HG02938 (cell line): ENCODE results near the gene MACROD2.
"Not testable (repeated sequence)": the region's sequence is repeated elsewhere in the genome, so short reads cannot be mapped to it uniquely, and the experiment has no call there.

ENCODE experiments used
- ATAC-seq: cut with Tn5 transposase; IDR thresholded peaks from one replicate; pipeline ENCODE4 v1.9.1; 2021; ENCODE audit warnings: mild to moderate bottlenecking, moderate library complexity; ENCODE audit not compliant: unreplicated experiment

Gene MACROD2

DNA sequence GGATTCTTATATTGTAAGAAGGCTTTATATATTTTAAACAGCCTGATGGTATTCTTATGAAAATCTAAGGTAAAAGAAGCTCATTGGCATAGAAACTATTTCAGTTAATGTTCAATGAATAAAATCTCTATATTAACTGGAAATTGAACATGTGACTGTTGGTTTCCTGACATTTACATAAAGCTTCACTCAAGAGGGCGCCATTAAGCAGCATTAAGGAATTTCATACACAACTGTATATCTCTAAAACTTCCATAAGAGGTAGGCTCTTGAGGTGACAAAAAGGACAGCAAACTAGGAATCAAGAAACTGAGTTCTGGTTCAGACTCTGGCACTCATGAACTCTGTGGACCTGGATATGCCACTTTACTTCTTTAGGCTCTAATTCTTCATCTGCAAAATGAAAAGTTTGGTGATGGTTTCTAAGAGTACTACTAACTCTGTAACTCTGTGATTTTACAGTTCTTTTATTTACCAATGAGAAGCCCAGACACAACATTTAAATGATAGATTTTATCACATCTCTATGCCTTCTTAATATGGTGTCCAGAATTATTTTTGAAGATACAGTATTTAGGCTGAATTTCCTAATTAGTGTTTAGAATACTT, 194.6 kb downstream of the MACROD2 start:
- ATAC-seq: no peak

DNA sequence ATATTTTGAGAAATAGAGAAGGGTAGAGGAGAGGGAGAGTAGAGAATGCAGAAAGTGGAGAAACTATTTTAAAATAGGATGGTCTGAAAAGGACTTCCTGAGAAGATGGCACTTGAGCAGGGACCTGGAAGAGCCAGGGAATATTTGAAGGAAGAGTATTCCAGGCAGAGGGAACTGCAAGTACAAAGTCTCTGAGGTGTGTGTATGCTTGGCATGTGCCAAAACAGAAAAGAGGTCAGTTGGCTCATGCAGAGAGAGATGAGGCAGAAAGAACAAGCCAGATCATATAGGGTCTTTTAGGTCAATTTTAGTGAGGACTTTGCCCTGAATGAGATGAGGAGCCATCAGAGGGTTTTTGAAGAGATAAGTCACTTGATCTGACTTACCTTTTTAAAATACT, 196.2 kb downstream of the MACROD2 start:
- no peak for ATAC-seq

DNA sequence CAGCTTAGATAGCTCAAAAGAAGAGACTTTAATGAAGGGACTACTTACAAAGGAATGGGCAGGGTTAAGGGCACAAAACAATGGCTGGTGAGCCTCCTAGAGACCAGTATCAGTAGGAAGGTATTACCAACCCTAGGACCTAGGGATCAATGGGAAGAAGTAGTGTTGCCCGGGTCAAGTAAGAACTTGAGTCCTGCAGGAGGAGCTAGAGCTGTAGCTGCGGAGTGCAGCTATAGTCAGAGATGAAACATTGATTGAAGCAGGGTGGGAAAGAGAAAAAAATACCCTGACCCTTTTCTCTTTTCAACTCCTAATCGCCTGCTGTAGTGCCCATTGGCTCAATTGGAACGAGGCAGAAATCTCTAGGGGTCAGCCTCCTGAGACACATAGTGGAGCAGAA, 198.1 kb downstream of the MACROD2 start:
- no peak for ATAC-seq

DNA sequence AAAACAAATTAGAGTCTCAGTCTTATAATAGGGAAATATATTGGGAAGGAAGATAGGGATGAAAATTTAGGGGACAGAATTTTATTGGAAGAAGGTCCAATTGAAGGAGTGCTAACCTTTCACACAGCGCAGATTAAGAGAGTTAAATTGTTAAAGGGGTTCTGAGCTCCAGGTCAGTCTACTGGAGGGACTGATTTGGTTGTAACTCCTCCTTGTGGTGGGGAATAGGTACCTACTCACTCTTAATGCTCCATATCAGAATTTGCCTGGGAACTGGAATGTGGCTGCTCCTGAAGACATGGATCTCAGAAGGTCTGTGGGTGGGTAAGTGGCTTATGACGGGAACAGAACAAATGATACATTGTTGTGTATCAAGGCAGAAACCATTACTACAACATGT, 198.6 kb downstream of the MACROD2 start:
- ATAC-seq: no peak

DNA sequence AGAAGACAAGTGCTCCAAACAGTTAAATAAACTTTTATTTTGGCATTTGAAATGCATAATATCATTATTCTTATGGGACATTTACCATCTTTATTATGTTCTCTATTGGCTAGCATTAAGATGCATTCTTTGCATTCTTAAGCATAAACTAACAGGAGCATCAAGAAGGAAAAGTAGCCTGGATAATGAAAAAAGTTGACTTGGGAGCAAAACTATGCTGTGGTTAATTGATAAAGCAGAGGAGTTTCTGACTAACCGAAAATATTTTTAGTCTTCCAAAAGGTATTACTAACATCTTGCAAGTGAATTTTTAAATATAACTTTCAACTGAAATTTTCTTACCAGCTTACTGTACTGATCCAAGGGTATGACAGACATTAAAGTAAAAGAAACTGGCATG, 201.8 kb downstream of the MACROD2 start:
- no peak for ATAC-seq

DNA sequence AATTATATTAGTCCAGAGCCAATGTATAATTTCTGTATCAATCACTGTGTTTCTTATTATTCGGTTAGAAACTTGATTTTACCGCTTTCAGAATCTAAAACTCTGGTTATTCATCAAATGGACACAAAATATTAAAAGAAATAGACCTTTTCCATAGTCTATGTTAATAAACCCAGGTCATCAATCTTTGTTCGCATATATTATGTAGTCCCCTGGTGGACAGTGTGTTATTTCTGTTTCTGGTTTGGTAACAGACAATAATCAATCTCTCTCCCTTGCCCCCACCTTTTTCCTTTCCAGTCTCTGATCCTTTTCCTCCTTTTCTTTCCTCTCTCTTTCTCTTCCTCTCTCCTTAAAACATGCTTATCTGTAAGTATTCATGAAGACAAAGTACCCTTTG, 203.1 kb downstream of the MACROD2 start:
- no peak for ATAC-seq

DNA sequence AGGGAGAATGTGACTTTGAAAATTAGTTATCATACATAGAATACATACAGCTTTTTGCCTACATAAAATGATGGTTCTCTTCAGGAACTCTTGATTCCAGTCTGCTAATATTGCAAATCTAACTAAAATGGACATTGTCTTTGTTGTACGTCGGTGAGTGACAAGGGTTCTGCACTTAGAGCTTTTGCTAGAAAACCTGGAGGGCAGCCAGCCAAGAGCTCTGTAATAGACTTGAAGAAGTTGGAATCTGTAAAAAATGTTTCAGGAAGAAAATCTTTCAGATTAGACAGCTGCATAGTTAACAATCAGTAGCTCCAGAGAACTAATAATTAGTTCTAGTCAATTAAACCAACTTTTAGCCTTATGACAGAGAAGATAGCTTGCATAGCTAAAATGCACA, 203.8 kb downstream of the MACROD2 start:
- ATAC-seq: no peak

DNA sequence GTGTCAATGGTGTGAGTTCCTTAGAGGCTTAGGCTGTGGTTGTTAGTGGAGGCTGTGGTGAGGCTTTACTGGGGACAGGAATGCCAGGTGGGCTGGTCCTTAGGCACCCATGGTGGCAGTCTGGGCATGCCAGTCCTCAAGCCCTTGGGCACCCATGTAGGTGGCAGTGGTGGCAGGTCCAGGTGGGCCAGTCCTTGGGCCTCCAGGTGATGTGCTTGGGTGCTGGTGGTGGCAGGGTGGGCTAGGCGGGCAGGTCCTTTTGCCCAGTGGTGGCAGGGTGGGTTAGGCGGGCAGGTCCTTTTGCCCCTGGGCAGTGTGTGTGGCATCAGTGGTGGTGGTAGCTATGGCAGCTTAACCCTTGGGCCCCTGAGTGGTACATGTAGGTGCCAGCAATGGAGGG, 208.3 kb downstream of the MACROD2 start:
- no peak for ATAC-seq

DNA sequence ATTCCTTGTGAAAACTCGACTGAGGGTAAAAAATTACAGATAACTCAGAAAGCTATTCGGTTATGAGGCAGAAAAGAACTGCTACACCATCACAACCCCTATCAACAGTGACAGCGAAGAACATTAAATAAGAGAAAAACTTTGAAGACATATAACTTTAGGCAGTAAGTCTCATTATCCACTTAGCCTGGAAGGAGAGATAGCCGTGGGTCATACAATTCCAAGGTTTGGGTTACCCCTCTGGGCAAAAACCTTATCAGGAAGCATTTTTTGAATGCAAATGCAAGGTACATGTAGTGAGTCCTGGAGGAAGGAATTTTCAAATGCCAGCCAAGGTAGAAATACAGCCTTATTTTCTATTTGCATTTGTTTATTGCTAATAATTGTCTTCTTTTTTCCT, 212.3 kb downstream of the MACROD2 start:
- ATAC-seq: no peak

DNA sequence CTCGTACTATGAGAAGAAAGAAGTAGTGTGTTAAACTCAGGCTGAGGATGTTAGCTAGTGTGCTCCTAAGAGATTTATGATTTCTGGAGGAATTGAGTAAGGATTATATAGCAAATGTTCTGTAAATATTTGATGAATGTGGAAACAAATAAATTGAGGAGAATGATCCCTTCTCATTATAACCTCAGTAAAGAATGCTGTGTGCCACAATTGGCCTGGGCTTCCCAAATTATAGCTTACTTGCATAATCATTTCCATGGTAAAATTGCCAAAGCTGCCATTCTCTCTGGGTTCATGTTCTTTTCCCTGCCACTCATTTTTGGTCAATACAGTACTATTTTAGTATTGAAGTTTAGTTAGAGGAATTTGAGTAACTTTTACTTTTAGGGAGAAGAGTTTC, 213.6 kb downstream of the MACROD2 start:
- no peak for ATAC-seq

DNA sequence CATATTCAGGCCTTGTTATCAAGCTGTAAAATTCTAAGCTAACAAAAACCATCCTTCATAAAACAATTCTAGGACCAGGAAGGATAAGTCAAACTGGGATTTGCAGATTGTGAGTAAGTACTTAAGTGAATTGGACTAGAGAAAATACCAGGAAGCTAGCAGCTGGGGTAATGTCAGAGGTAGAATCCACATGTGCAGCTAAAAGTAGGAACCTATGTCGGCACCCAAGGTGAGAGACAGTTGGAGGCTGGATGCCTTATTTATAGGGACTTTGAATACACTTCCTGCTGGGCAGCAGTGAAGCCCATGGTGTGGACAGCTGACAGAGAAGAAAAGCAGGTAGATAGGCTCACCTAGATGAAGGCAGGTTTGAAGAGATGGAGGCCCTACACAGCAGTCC, 214.8 kb downstream of the MACROD2 start:
- no peak for ATAC-seq

DNA sequence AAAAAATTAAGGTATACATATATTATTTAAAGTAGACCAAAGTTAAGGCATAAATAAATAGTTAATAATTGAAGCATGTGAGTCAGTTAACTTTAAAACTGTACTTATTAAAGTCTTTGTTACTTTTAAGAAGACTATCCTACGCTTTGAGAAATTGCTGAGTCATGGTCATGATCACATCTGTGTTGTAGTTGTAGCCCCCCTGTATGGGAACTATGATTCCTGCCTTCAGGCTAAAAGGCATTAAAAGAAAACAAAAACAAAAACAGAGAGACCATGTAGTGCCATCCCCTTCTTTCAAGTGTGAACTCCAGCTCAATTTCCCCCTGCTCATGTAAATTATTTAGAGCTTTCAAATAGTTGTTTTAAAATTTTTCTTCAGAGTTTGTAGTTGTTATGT, 218.7 kb downstream of the MACROD2 start:
- no peak for ATAC-seq

DNA sequence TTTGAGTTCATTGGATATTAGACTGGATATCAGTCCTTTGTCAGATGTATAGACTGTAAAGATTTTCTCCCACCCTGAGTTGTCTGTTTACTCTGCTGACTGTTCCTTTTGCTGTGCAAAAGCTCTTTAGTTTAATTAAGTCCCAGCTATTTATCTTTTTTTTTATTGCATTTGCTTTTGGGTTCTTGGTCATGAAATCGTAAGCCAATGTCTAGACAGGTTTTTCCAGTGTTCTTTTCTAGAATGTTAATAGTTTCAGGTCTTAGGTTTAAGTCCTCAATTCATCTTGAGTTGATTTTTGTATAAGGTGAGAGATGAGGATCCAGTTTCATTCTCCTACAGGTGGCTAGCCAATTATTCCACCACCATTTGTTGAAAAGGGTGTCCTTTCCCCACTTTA, 220.6 kb downstream of the MACROD2 start:
- not testable (repeated sequence) for ATAC-seq

DNA sequence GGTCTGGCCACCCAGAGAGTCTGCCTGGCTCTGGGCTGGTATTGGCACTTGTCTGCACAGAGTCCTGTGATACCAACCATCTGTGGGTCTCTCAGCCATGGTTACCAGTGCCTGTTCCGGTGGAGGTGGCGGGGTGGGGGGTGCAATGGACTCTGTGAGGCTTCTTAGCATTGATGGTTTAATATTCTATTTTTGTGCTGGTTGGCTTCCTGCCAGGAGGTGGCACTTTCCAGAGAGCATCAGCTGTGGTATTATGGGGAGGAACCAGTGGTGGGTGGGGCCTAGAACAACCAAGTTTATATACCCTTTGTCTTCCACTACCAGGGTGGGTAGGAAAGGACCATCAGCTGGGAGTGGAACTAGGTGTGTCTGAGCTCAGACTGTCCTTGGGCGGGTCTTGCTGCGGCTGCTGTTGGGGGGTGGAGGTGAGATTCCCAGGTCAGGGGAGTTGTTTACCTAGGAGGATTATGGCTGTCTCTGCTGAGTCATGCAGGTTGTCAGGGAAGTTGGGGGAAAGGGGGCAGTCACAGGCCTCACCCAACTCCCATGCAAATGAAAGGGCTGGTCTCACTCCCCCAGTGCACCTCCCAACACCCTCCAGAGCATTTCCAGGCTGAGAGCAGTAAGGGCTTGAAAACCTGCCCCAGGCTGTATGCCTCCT, 224.6 kb downstream of the MACROD2 start:
- no peak for ATAC-seq

DNA sequence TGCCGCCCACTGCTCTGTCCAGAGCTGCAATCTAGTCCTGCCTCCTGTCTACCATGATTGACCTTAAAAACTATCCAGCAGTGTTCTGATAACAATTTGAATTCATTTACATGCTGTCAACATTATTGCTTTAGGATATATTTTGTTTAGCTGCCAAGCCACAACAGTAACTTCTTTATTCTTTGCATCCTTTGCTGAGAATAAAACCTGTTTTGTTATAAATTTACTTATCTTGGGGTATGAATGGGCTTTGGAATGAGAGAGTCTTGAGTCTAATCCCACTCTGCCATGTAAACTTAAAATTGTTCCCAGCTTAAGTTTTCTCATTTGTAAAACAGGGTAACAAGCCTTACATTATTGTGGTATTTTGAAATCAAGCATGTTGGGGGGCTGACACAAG, 225.7 kb downstream of the MACROD2 start:
- ATAC-seq: no peak

DNA sequence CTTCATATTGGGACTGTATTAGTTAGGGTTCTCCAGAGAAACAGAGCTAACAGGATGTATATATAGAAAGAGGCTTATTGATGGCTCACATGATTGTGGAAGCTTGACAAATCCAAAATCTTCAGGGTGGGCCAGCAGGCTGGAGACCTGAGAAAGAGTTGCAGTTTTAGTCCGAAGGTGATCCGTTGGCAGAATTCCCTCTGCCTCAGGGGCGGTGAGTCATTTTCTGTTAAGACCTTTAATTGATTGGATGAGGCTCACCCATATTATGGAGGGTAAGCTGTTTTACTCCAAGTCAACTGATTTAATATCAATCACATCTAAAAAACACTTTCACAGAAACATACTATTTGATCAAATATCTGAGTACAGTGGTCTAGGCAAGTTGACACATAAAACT, 228.5 kb downstream of the MACROD2 start:
- ATAC-seq: no peak

DNA sequence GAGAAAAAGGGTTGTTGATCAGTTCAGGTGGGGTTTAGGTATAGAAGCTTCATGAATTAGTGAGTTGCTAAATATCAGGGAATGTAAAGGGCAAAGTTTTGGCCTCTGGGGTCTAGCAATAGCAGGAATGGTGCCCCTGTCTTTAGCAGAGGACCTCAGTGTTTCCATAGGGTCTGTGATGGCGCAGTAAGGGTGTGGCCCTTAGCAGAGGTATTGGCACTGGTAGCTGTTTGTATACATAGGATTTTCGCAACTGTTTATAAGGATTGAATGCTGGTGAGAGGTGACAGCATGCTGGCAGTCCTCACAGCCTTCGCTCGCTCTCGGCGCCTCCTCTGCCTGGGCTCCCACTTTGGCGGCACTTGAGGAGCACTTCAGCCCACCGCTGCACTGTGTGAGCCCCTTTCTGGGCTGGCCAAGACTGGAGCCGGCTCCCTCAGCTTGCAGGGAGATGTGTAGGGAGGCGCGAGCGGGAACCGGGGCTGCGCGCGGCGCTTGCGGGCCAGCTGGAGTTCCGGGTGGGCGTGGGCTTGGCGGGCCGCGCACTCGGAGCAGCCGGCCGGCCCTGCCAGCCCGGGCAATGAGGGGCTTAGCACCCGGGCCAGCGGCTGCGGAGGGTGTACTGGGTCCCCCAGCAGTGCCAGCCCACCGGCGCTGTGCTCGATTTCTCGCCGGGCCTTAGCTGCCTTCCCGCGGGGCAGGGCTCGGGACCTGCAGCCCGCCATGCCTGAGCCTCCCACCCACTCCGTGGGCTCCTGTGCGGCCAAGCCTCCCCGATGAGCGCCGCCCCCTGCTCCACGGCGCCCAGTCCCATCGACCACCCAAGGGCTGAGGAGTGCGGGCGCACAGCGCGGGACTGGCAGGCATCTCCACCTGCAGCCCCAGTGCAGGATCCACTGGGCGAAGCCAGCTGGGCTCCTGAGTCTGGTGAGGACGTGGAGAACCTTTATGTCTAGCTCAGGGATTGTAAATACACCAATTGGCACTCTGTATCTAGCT, 231.0 kb downstream of the MACROD2 start:
- ATAC-seq: not testable (repeated sequence)

DNA sequence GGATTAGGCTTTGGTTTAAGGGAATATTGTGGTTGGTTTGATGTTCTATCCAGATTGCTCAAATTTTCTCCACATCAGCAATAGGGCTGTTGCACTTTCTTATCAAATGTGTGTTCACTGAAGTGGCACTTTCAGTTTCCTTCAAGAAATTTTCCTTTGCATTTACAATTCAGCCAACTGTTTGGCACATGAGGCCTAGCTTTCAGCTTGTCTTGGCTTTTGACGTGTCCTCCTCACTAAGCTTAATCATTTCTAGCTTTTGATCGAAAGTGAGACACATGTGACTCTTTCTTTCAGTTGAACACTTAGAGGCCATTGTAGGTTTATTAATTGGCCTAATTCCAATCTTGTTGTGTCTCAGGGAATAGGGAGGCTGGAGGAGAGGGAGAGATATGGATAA, 237.3 kb downstream of the MACROD2 start:
- peak; percentile 87 for ATAC-seq

DNA sequence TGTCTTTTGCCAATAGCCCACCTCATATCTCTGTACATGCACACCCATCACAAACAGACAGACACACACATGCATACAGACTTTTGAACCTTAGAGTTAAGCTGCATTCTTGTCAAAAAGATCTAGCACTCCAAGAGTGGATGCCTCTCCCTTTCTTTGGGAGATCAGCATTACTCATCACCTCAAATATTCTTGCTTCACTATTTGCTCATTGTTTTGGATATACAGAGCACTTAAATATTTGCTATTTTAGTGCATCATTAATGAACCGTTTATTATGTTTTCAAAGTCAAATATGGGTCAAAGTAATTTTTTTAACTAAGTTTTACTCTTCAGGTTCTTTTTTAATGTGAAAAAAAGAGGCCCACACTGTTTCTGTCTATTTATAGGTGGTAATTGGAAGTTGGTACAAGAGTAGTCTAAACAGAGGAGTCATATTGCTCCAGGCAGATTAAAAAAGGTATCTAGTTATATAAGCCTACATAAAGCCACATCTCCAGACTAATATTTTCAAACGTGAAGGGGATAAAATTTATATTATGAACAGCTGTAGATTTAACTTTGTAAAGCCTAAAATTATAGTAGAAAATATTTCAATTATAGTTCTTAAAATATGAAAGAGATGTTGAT, 239.5 kb downstream of the MACROD2 start:
- no peak for ATAC-seq

DNA sequence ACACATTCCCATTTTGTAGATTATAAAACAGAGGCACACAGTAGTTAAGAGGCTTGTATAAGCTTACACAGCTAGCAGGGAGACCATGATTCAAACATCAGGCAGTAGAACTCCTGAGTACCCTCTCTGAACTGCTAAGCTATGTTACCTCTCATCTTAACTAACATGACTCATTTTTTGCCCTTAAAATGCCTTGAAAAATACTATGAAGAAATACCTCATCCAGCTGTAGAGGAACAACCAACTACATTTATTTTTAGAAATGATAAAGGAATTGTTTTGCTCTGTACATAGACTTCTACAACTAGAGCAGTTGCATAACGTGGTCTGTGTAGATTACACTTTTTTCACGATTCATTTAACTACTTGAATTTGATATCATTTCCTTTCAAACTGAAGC, 240.0 kb downstream of the MACROD2 start:
- no peak for ATAC-seq

DNA sequence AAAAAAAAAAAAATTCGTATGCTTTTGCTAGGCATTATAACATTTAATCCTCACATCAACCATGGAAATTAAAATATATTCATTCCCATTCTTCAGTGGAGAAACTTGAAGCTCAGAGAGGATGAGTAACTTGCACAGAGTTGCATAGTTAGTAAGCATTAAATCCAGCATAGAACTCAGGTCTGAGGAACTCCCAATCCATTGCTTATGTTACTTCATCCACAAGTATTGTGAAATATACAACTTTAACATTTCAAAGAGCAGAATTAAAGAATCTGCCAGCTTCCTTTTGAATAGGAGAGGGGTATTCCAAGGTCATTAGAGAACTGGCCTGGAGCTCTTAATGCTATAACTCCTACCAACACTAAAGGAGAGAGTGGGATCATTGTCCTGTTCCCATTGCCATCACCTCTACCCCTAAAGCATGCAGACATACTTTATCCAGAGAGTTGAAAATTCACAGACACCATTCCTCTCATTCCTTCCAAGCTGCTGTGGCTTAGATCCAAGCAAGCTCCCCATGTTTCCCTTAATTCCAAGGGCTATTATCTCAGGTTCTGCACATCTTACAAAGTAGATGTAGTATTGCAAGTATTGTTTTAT, 250.2 kb downstream of the MACROD2 start:
- ATAC-seq: no peak
